22Rv1 (cell line): Measurements from ENCODE around the gene TRIM26.

Experiments used
- H3K27ac ChIP-seq: fragments of 450-650 bp; 2 replicates; pipeline ENCODE4 v1.5.1; 2017
- ZFX ChIP-seq: fragments of 450-650 bp; IDR thresholded peaks from 2 replicates; pipeline ENCODE4 v1.6.1; 2017; ENCODE audit warnings: antibody characterized with exemption, borderline replicate concordance
- TF ChIP-seq, protein P1 (sequence below): fragments of 450-650 bp; IDR thresholded peaks from 2 replicates; pipeline ENCODE4 v1.5.1; 2017; ENCODE audit warnings: mild to moderate bottlenecking

TRIM26 gene

DNA sequence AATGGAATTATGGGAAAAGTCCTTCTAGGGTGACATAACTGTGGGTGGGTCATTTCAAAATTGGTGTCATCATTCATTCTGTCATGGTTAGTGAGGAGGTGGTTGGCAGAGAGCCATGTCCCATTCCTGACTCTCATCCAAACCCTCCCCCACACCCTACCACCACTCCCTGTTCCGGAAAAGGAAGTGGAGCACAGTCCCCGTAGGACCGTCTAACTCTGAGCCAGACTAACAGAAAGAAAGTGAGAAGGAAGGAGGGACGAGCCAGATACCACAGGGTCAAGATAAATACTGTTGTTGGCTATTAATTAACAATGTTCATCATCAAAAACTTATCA lies 57.0 kb downstream of the TRIM26 start:
- no peak overlapping the region for H3K27ac ChIP-seq
- TF ChIP-seq, protein P1, sequence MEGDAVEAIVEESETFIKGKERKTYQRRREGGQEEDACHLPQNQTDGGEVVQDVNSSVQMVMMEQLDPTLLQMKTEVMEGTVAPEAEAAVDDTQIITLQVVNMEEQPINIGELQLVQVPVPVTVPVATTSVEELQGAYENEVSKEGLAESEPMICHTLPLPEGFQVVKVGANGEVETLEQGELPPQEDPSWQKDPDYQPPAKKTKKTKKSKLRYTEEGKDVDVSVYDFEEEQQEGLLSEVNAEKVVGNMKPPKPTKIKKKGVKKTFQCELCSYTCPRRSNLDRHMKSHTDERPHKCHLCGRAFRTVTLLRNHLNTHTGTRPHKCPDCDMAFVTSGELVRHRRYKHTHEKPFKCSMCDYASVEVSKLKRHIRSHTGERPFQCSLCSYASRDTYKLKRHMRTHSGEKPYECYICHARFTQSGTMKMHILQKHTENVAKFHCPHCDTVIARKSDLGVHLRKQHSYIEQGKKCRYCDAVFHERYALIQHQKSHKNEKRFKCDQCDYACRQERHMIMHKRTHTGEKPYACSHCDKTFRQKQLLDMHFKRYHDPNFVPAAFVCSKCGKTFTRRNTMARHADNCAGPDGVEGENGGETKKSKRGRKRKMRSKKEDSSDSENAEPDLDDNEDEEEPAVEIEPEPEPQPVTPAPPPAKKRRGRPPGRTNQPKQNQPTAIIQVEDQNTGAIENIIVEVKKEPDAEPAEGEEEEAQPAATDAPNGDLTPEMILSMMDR = no peak
- no peak for TF ChIP-seq ZFX

DNA sequence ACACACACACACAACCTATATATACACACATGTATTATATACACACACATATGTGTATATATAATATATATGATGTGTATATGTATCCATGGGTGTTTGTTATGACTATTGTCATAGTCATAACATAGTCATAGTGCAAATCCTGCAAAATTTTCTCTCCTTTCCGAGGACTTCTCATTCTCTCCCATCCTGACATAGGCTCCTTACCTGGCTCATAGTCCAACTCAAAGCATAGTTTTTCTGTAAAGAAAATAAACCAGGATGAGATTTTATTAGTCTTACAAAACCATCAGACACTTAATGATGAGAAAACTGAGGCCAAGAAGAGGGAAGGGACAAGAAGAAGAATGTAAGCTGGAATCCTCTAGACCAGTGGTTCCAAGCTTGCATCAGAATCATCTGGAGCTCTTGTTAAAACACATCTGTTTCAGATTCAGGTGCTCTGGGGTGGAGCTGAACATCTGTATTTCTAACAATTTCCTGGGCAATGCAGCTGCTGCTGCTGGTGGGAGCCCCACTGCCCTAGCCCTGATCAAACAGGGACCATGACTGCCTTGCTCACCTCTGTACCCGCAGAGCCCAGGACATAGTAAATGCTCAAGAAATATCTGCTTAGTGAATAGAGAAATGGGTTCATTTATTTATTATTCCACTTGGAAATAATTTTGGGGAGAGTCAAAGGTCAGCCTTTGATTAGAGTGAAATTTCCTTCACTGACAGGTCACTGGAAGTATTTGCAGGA lies 57.5 kb downstream of the TRIM26 start:
- TF ChIP-seq, protein P1 = no peak
- TF ChIP-seq ZFX = no peak
- no peak overlapping the region for H3K27ac ChIP-seq

DNA sequence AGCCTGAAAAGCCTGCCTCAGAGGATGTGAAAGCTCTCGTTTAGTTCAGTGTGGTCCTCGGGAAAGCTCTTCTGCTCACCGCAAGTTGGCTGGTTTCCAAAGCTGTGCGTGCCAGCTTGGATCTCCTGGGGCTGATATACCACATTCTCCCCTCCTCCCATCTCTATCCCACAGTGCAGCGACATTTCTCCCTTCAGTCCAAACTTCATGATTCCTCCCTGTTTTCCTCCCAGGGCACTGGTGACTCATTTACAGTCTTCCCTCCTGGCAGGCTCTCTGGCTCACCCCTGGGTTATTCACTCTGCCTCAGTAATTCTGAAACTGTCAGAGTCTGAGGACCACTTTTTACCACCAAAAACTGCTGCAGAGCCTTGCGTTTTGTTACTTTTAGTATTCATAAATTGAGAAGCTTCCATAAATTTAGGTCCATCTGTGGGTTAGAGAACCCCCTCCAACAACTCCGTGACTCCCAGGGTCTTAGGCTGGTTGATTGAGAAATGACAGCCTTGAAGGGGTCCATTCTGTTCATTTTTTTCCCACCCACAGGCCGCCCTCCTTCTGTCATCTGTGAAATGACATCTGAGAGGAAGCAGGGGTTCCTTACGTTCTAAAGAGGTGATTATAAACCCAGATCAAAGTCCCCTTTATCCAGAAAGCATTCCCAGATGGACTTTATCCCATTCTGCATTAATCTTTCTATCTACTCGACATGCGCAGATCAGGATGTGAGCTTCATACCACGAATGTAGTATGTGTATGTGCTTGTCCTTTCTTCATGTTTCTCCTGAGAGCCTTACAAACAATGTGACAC lies 58.3 kb downstream of the TRIM26 start:
- no peak overlapping the region for H3K27ac ChIP-seq
- TF ChIP-seq, protein P1 = no peak
- TF ChIP-seq ZFX = no peak

DNA sequence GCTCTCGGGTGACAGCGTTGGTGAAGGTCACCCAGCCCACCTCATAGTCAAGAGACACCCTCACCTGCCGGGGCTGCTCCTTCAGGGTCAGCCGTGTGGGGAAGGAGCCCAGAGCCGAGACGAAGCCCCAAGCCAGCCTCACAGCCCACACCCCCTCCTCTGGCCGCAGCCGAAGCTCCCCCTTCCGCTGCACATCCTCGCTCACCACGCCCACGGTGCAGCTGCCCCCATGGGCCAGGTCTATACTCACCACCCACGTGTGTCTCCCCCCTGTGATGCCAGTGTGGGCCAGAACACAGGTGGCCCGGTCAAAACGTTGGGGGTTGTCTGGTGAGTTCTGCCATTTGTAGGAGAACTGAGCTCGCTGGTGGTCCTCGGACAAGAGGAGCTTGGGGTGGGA lies 59.1 kb downstream of the TRIM26 start:
- TF ChIP-seq, protein P1 = no peak
- no peak for TF ChIP-seq ZFX
- H3K27ac ChIP-seq = no peak overlapping the region

DNA sequence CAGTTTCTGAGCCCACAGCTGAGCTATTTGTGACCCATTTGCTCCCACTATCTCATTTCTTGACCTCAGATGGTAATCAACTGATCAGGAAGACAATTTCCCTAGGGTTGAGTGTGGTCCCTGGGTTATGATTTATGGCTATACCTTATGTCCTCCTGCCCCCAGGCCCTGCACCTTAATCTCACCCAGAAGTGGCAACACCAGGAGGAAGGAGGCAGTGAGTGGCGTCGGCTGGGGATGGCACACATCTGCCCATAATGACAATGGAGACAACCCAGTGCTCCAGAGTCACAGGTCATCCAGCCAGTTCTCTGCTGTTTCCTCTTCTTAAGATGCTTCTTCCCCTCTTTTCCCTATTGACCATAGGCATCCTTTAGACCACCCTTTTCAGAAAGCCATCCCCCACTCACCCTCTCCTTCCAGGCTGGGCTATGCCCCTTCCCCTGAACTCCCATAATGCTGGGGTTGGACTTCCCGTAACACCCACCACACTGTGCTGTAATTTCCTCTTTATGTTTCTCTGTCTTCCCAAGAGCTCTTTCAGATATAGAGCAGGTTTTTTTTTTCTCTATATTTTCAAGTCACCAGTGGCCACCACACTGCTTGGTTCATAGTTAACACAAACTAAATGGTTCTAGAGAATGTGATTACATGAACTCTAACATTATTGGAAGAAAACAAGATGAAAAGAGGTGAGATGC lies 60.1 kb downstream of the TRIM26 start:
- H3K27ac ChIP-seq = no peak overlapping the region
- TF ChIP-seq, protein P1 = no peak
- TF ChIP-seq ZFX = no peak

DNA sequence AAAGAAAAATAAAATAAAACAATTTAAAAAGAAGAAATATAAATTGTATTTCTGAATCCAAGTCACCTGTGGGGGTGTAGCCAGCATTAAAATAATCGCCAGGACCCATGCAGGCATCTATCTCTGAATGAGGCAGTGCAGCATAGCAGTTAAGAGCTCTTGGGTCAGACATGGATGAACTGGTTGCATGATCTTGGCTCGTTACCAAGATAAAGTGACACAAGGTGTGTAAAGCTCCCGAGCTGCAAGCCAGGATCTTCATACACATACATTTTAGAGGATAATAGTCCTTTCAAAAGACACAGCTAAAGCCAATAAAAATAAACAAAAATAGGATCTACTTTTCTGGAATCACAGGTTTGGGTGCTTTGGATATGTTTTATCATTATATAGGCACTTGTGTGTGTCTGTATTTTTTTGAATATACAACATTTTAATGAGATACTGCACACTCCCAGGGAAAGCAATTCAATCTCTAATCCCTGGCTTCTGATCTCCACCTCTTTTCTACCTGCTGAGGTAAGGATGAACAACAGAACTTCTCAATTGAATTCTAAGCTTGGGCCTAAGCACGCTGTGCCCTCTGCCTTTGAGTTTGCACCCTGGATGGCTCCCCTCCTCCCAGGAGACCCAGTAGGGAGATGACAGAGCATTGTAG lies 61.1 kb downstream of the TRIM26 start:
- H3K27ac ChIP-seq = no peak overlapping the region
- no peak for TF ChIP-seq ZFX

DNA sequence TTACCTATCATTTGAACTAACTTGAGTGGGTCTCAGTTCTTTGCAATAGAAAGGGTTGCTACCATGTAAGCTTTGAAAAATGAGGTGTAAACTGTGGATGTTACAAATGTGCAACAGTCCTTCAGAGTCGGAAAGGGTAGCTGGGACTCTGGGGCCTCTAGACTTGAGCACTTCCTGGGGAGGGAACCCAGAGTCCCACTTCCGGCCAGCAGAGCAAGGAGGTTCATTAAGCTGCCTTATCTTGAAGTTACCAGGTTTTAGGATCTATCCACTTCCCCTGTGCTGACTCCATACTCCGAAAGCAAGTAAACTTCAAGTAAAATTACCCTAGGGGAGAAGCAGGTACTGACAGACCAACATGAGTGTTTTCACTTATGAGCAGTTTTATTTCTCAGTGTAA lies 61.6 kb downstream of the TRIM26 start:
- TF ChIP-seq ZFX = no peak
- TF ChIP-seq, protein P1 = no peak
- no peak overlapping the region for H3K27ac ChIP-seq
